GM10266 (cell line): ENCODE results near the gene SYNE1.
"Not testable (repeated sequence)": the region's sequence is repeated elsewhere in the genome, so short reads cannot be mapped to it uniquely, and the experiment has no call there.

Source experiments
- DNase-seq: peaks from one replicate; pipeline ENCODE4 v3.0.0; 2012; ENCODE audit errors: extremely low spot score
- TF ChIP-seq, protein P1 (sequence below): IDR thresholded peaks from 2 replicates; pipeline ENCODE4 v1.5.1; 2012; ENCODE audit warnings: mild to moderate bottlenecking, low read depth; ENCODE audit not compliant: control insufficient read depth, insufficient read depth; ENCODE audit errors: missing control alignments

SYNE1 gene

DNA sequence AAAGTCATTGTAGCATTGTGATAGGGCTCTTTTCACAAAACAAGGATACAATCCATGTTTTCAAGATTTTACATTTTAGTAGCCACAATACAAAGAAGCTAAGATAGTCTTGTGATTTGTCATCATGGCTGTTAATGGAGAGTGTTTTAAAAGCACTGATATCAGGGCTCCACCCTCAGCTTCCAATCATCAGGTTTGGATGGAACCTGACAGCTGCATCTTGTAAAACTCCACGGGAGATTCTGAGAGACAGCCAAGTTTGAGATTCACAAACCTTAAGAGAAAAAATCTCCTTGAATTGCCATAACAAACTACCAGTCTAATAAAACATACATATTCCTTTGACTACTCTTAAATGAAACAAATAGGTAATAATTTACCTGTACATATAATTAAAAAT, 549.5 kb downstream of the SYNE1 start:
- TF ChIP-seq, protein P1, sequence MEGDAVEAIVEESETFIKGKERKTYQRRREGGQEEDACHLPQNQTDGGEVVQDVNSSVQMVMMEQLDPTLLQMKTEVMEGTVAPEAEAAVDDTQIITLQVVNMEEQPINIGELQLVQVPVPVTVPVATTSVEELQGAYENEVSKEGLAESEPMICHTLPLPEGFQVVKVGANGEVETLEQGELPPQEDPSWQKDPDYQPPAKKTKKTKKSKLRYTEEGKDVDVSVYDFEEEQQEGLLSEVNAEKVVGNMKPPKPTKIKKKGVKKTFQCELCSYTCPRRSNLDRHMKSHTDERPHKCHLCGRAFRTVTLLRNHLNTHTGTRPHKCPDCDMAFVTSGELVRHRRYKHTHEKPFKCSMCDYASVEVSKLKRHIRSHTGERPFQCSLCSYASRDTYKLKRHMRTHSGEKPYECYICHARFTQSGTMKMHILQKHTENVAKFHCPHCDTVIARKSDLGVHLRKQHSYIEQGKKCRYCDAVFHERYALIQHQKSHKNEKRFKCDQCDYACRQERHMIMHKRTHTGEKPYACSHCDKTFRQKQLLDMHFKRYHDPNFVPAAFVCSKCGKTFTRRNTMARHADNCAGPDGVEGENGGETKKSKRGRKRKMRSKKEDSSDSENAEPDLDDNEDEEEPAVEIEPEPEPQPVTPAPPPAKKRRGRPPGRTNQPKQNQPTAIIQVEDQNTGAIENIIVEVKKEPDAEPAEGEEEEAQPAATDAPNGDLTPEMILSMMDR = no peak
- DNase-seq = no peak

DNA sequence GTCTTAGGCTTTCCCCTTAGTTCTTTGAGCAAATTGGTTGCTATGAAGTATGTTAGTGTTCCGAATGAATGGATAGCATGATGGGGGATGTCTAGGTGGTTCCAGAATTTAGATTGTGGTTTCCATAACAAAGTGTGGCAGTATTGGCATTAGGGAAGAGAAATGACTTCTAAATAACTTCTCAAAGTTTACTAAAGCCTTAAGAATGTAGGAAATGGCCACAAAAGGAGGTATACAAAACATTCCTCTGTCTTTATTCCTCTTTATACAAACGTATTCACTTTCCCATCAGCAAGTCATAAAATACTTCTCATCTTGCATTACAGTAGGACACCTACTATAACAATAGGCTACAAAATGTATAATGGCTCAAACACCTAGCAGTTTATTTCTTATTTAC, 550.1 kb downstream of the SYNE1 start:
- DNase-seq = no peak
- TF ChIP-seq, protein P1 = no peak

DNA sequence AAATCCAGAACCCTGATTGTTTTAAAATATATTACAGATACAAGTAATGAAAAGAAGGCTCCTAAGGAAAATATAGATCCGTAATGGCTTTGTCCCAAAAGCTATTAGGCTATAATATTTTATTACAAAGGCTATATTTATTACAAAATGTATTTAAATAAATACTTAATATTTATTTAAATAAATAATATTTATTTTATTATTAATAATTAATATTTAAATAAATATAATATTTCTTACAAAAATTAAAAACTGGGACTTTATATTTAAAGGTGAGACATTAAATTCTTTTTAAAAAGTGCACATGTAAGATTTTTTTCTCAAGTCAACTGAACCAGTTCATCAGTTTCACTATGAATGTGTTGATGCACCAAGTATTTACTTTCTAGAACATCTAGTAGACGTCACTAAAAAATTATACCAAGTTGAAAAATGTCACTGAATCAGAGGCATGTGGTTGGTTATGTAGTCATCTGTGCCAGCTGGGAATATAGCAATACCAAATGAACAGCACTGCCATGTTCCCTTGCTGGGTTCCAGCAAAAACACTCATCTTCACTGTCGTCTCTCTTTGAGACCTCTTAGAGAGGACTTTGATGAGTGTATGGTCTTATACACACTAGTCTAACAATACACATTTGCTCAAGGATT, 550.8 kb downstream of the SYNE1 start:
- TF ChIP-seq, protein P1 = no peak
- DNase-seq = no peak

DNA sequence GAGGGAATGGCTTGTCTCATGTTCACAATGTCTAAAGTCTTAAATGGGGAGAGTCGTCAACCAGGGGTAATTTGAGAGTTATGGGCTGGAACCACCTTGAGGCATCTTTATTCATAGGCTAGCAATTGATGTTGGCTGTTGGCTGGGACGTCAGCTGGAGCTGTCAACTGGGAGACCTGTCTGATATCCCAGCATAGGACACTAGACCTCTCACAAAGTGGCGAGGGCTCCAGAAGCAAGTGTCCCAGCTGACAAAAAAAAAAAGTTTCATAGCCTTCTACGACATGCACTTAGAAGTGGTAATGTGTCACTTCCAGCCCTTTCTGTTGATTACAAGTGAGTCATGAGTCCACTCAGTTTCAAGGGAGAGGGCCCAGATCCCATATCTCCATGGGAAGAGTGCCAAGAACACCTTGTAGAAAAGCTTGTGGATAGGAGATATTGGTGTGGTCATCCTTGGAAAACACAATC, 551.7 kb downstream of the SYNE1 start:
- TF ChIP-seq, protein P1 = no peak
- DNase-seq = no peak

DNA sequence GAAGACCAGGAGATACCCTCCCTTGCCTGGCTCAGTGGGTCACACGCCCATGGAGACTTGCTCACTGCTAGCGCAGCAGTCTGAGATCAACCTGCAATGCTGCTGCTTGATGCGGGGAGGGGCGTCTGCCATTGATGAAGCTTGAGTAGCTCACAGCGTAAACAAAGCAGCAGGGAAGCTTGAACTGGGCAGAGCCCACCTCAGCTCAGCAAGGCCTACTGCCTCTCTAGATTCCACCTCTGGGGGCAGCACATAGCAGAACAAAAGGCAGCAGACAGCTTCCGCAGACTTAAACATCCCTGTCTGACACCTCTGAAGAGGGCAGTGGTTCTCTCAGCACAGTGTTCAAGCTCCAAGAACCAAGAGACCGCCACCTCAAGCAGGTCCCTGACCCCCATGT, 558.4 kb downstream of the SYNE1 start:
- TF ChIP-seq, protein P1 = no peak
- no peak for DNase-seq

DNA sequence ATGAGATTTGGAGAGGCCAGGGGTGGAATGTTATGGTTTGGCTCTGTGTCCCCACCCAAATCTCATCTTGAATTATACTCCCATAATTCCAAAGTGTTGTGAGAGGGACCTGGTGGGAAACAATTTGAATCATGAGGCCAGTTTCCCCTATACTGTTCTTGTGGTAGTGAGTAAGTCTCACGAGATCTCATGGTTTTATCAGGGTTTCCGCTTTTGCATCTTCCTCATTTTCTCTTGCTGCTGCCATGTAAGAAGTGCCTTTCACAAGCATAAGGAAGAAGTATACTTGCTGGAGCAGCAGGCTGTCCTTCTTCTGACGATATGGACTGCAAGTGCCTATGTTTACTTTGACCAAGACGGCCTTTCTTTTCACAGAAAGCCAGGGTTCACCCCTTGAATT, 559.2 kb downstream of the SYNE1 start:
- TF ChIP-seq, protein P1 = no peak
- DNase-seq = no peak

DNA sequence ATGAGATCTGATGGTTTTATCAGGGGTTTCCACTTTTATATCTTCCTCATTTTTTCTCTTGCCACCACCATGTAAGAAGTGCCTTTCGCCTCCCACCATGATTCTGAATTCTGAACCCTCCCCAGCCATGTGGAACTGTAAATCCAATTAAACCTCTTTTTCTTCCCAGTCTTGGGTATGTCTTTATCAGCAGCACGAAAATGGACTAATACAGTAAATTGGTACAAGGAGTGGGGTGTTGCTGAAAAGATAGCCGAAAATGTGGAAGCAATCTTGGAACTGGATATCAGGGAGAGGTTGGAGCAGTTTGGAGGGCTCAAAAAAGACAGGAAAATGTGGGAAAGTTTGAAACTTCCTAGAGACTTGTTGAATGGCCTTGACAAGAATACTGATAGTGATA, 560.9 kb downstream of the SYNE1 start:
- DNase-seq = not testable (repeated sequence)

DNA sequence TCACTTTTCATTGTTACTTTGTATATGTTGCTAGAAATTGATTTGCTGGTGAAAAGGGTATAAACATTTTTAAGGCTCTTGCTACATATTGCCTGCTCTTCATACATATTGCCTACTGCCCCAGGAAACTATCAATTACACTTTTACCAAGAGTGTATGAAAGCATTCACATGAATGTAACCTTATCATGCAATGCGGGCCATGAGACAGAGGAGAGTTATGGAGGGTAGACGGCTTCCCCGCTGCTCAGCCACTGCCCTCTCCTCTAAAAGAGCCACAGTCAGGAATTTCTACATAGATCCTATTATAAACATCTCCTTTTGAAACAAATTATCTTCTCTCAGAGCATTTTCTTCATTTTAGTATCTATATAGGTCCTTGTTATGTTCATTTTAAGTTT, 565.3 kb downstream of the SYNE1 start:
- TF ChIP-seq, protein P1 = no peak
- DNase-seq = no peak
